Stimulated activated CD4-positive, alpha-beta T cell treated with anti-CD3 and anti-CD28 coated beads, Interleukin-15, amount 100 ng/mL, for 1 hour (primary cell): Measurements from ENCODE around the gene STIM1.

Experiments
- DNase-seq, 2 donors: peaks; one replicate each; pipeline ENCODE4 v3.0.0-alpha.2; 2020; ENCODE audit warnings: low read depth in 1 of 2, low spot score in 1 of 2

Gene STIM1

GRCh38 chr11:4060182-4060923 is 204.9 kb downstream of the STIM1 start:
- DNase-seq, result no peak

DNA sequence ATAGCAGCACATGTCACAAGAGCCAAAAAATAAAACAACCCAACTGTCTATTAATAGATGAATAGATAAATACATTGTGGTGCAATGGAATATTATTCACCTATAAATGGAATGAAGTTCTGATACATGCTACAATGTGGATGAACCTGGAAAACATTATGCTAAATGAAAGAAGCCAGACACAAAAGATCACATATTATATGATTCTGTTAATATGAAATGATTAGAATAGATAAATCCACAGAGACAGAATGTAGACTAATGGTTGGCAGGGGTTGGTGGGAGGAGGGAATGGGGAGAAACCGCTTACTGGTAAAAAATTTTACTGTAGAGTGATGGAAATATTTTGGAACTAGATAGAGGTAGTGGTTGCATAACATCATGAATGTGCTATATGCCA is 206.2 kb downstream of the STIM1 start:
- DNase-seq, result no peak

GRCh38 chr11:4063348-4063747 is 207.9 kb downstream of the STIM1 start:
- no peak for DNase-seq

- DNase-seq, result no peak
These were observed 209.0 kb downstream of the STIM1 start for GRCh38 chr11:4064278-4064955.

- DNase-seq, result no peak
These were observed 209.6 kb downstream of the STIM1 start for GRCh38 chr11:4065086-4065485.

DNA sequence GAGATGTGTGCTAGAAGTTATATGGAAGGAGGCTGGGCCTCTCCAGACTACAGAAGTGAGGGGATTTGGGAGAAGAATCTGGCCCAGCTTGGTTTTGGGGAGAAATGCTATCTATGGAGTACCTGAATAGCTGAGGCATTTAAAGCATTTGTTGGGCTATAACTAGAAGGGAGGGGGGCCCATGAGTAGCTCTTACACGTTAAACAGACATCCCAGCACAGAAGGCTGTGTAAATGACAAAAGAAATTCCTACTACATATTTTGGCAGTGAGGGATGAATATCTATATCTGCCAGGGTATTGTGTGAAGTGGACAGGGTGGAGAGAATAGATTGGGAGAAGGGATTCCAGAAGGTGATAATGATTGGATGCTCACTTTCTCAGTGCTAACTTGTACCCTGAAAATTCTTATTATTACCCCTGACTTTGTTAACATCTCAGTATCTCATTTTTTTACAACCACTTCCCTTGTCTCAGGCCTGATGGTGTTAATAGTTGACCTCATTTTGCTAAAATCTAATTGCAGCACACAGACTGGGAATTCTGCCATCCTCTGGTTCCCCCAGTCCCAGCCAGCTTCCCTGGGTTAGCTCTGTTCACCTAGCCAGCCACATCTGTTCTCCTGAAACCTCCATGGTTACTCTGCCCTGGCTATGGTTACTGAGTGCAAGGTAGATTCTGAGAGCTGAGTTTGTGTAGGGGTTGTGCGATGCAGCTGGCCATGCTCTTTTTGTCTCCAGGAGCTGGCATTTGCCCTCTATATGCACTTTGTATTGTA is 210.3 kb downstream of the STIM1 start:
- DNase-seq, result no peak

DNA sequence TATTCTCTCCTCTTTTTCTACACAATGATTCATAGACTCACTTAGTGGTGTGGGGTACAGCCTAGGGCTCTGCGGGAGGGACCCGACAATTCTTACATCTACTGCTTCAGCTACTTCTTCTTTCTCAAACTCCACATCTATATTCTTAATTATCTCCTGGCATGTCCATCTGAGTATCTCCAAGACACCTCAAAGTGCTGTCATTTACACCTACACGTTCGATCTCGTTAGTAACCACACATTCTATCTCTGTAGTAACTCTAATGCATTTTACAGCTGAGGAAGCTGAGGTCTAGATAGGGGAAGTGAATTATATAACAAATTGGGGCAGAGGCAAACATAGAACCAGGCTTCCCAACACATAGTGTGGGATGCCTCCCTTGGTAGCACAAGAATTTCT is 211.4 kb downstream of the STIM1 start:
- no peak for DNase-seq

DNA sequence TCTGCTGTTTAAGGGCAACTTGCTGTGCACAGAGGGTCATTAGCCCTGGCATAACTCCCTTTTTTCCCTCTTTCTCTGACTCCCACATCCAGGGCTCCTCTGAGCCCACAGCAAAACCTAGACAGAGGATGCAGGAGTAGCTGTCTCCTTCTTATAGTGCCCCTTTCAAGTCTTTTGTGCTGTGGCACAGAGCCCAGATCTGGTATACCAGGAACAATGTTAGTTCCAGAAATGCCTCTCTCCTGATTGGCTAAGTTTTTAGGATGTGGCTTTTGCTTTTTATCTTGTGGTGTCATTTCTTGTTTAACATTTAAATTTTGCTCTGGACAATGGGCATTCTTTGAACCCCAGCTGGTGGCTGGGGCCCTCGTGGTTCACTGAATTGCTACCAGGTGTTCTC is 213.5 kb downstream of the STIM1 start:
- no peak for DNase-seq

- no peak for DNase-seq
These were observed 215.9 kb downstream of the STIM1 start for GRCh38 chr11:4071325-4071724.

DNA sequence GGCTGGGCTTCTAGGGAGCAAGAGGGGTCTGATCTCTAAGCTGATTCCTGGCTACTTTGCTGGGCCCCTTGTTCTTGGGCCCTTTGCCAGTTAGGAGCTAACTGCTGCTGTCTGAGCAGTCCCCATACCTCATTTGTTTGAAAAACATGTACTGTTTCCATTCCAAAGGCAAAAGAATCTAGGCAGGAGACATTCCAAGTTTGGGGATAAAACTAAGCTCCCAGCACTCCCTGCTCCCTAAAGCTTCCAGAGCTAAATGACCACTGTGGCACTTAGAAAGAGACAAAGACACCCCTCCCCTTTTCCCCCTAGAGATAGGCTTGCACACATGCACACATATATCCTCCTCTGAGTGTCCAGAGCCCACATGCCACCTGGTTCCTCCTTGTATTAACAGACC is 216.4 kb downstream of the STIM1 start:
- no peak for DNase-seq

GRCh38 chr11:4072668-4073285 is 217.3 kb downstream of the STIM1 start:
- DNase-seq, result no peak

GRCh38 chr11:4074266-4074665 is 218.8 kb downstream of the STIM1 start:
- DNase-seq, result no peak

GRCh38 chr11:4076774-4077173 is 221.3 kb downstream of the STIM1 start:
- no peak for DNase-seq

- DNase-seq, result no peak
These were observed 227.7 kb downstream of the STIM1 start for GRCh38 chr11:4083198-4083597.

DNA sequence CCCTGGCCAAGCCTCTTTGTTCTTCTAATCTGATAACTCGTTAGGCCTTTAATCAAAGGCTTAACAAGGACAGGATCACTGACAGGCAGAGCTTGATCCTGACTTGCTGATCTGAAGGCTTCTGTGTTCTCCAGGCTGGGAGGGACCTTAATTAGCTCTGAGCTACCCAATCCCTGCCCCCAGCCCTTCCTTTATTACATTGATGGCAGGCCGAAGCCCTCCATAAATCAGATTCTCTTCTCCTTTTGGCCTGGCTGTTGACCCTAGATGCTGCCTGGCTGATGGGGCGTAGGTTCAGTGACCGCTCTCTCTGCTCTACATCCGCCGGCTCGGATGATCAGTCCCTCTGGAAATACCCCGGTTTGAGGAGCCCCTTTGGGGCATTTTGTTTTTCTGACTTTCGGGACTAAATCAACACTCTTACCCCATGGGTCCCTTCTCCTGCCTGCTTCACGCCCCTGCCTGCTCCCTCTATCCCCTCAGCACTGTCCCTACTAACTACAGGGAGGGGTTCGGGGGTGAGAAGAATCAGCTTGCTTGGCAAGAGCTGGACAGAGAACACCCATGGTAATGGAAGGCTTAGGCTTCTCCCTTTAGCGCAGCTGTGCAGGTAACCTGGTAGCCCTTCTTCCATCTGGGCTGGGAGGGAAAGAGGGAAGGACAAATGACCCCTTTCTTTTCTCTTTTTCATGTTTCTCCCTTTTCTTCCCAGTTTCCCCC is 229.1 kb downstream of the STIM1 start:
- DNase-seq, result no peak

GRCh38 chr11:4085575-4085974 is 230.1 kb downstream of the STIM1 start:
- DNase-seq, result no peak

- no peak for DNase-seq
These were observed 231.3 kb downstream of the STIM1 start for GRCh38 chr11:4086575-4087353.

- DNase-seq, result no peak
These were observed 232.1 kb downstream of the STIM1 start for GRCh38 chr11:4087551-4087950.

GRCh38 chr11:4090258-4090657 is 234.8 kb downstream of the STIM1 start:
- no peak for DNase-seq

GRCh38 chr11:4092026-4092425 is 236.6 kb downstream of the STIM1 start:
- DNase-seq, result no peak
